Memory B cell (primary cell): ENCODE data around the gene ANK3.
A peak's percentile ranks its signal among the peaks of the same experiment; 100 is the strongest.

Experiments
- ATAC-seq: fragments of 150-1000 bp; cut with Tn5 transposase; 2 replicates; pipeline ENCODE4 v1.10.0; 2021; ENCODE audit warnings: low read depth, mild to moderate bottlenecking, moderate library complexity
- DNase-seq, 2 donors: peaks; one replicate each; pipeline ENCODE4 v3.0.0; 2022; ENCODE audit warnings: low spot score in 2 of 2
- H3K27ac Mint-ChIP-seq: one replicate; pipeline ENCODE4 v1.8.0; 2022; ENCODE audit warnings: mild to moderate bottlenecking, moderate library complexity, mixed read lengths
- H3K27me3 Mint-ChIP-seq: one replicate; pipeline ENCODE4 v1.8.0; 2022; ENCODE audit warnings: mixed read lengths
- H3K36me3 Mint-ChIP-seq: one replicate; pipeline ENCODE4 v1.8.0; 2022; ENCODE audit warnings: mild to moderate bottlenecking, mixed read lengths
- H3K4me1 Mint-ChIP-seq: one replicate; pipeline ENCODE4 v1.8.0; 2022; ENCODE audit warnings: mixed read lengths
- H3K4me3 Mint-ChIP-seq: one replicate; pipeline ENCODE4 v1.8.0; 2022; ENCODE audit warnings: mild to moderate bottlenecking, moderate library complexity, mixed read lengths
- H3K9me3 Mint-ChIP-seq: one replicate; pipeline ENCODE4 v1.8.0; 2022; ENCODE audit warnings: mixed read lengths

ANK3 gene

GRCh38 chr10:60270426-60270825 is 119.2 kb downstream of the ANK3 start:
- no peaks in the 10 kb centered on the region for H3K27me3 Mint-ChIP-seq
- peaks cover 13% of the 10 kb centered on the region for H3K36me3 Mint-ChIP-seq
- no peak for ATAC-seq
- H3K27ac Mint-ChIP-seq = no peak overlapping the region
- peaks cover 4% of the 10 kb centered on the region for H3K9me3 Mint-ChIP-seq
- no peak overlapping the region for H3K4me3 Mint-ChIP-seq
- peaks cover 6% of the 10 kb centered on the region for H3K4me1 Mint-ChIP-seq
- DNase-seq = no peak

GRCh38 chr10:60267802-60268201 is 121.9 kb downstream of the ANK3 start:
- ATAC-seq (no peak), DNase-seq (no peak)
- peaks cover 10% of the 10 kb centered on the region for H3K36me3 Mint-ChIP-seq
- H3K4me3 Mint-ChIP-seq = no peak overlapping the region
- H3K4me1 Mint-ChIP-seq = peaks cover 6% of the 10 kb centered on the region
- H3K9me3 Mint-ChIP-seq = no peaks in the 10 kb centered on the region
- no peak overlapping the region for H3K27ac Mint-ChIP-seq
- no peaks in the 10 kb centered on the region for H3K27me3 Mint-ChIP-seq

GRCh38 chr10:60266513-60266912 is 123.2 kb downstream of the ANK3 start:
- H3K4me3 Mint-ChIP-seq = no peak overlapping the region
- no peaks in the 10 kb centered on the region for H3K27me3 Mint-ChIP-seq
- H3K4me1 Mint-ChIP-seq = peaks cover under 1% of the 10 kb centered on the region
- no peak for DNase-seq
- no peaks in the 10 kb centered on the region for H3K9me3 Mint-ChIP-seq
- no peak overlapping the region for H3K27ac Mint-ChIP-seq
- H3K36me3 Mint-ChIP-seq = peaks cover 13% of the 10 kb centered on the region
- no peak for ATAC-seq

GRCh38 chr10:60262647-60263126 is 127.0 kb downstream of the ANK3 start:
- ATAC-seq (no peak), DNase-seq (no peak)
- Mint-ChIP-seq H3K36me3 (peaks cover 29% of the 10 kb centered on the region), H3K4me1 (peaks cover 2% of the 10 kb centered on the region), H3K27me3 (no peaks in the 10 kb centered on the region), H3K4me3 (no peak overlapping the region), H3K27ac (no peak overlapping the region), H3K9me3 (no peaks in the 10 kb centered on the region)

- DNase-seq (no peak), ATAC-seq (no peak)
- no peaks in the 10 kb centered on the region for H3K9me3 Mint-ChIP-seq
- H3K36me3 Mint-ChIP-seq = peaks cover 29% of the 10 kb centered on the region
- H3K4me1 Mint-ChIP-seq = peaks cover 2% of the 10 kb centered on the region
- no peaks in the 10 kb centered on the region for H3K27me3 Mint-ChIP-seq
- H3K4me3 Mint-ChIP-seq = no peak overlapping the region
- no peak overlapping the region for H3K27ac Mint-ChIP-seq
Measured at GRCh38 chr10:60260321-60260720, 129.4 kb downstream of the ANK3 start.

- Mint-ChIP-seq H3K4me1 (peaks cover 2% of the 10 kb centered on the region), H3K27ac (peak overlapping the region; percentile 2), H3K36me3 (peaks cover 27% of the 10 kb centered on the region), H3K9me3 (no peaks in the 10 kb centered on the region), H3K27me3 (no peaks in the 10 kb centered on the region), H3K4me3 (no peak overlapping the region)
- ATAC-seq (no peak), DNase-seq (no peak)
Measured at GRCh38 chr10:60258429-60258797, 131.3 kb downstream of the ANK3 start.

- Mint-ChIP-seq H3K27me3 (no peaks in the 10 kb centered on the region), H3K4me1 (peaks cover 2% of the 10 kb centered on the region), H3K36me3 (peaks cover 22% of the 10 kb centered on the region), H3K9me3 (no peaks in the 10 kb centered on the region), H3K4me3 (no peak overlapping the region), H3K27ac (no peak overlapping the region)
- no peak for ATAC-seq
- no peak for DNase-seq
Measured at GRCh38 chr10:60257767-60258428, 131.8 kb downstream of the ANK3 start.

- no peak overlapping the region for H3K27ac Mint-ChIP-seq
- no peak overlapping the region for H3K4me3 Mint-ChIP-seq
- H3K4me1 Mint-ChIP-seq = no peaks in the 10 kb centered on the region
- H3K27me3 Mint-ChIP-seq = no peaks in the 10 kb centered on the region
- ATAC-seq = no peak
- DNase-seq = no peak
- no peaks in the 10 kb centered on the region for H3K9me3 Mint-ChIP-seq
- peaks cover 6% of the 10 kb centered on the region for H3K36me3 Mint-ChIP-seq
Measured at GRCh38 chr10:60254776-60255175, 134.9 kb downstream of the ANK3 start.

- Mint-ChIP-seq H3K9me3 (no peaks in the 10 kb centered on the region), H3K4me1 (no peaks in the 10 kb centered on the region), H3K36me3 (peaks cover 2% of the 10 kb centered on the region), H3K27me3 (no peaks in the 10 kb centered on the region), H3K4me3 (no peak overlapping the region), H3K27ac (no peak overlapping the region)
- no peak for ATAC-seq
- no peak for DNase-seq
Measured at GRCh38 chr10:60253484-60253883, 136.2 kb downstream of the ANK3 start.

- Mint-ChIP-seq H3K27ac (no peak overlapping the region), H3K36me3 (peaks cover 2% of the 10 kb centered on the region), H3K27me3 (no peaks in the 10 kb centered on the region), H3K9me3 (no peaks in the 10 kb centered on the region), H3K4me1 (no peaks in the 10 kb centered on the region), H3K4me3 (no peak overlapping the region)
- ATAC-seq (no peak), DNase-seq (no peak)
Measured at GRCh38 chr10:60252688-60253087, 137.0 kb downstream of the ANK3 start.

- no peak for ATAC-seq
- no peak overlapping the region for H3K4me3 Mint-ChIP-seq
- no peaks in the 10 kb centered on the region for H3K9me3 Mint-ChIP-seq
- H3K4me1 Mint-ChIP-seq = no peaks in the 10 kb centered on the region
- DNase-seq = no peak
- no peaks in the 10 kb centered on the region for H3K36me3 Mint-ChIP-seq
- H3K27ac Mint-ChIP-seq = peak overlapping the region; percentile 47
- no peaks in the 10 kb centered on the region for H3K27me3 Mint-ChIP-seq
Measured at GRCh38 chr10:60246382-60246781, 143.3 kb downstream of the ANK3 start.

GRCh38 chr10:60239228-60239627 is 150.4 kb downstream of the ANK3 start:
- no peak for ATAC-seq
- Mint-ChIP-seq H3K36me3 (no peaks in the 10 kb centered on the region), H3K4me3 (no peak overlapping the region), H3K9me3 (no peaks in the 10 kb centered on the region), H3K4me1 (peaks cover 38% of the 10 kb centered on the region), H3K27me3 (no peaks in the 10 kb centered on the region), H3K27ac (peak overlapping the region; percentile 90)
- no peak for DNase-seq

GRCh38 chr10:60238759-60239100 is 150.9 kb downstream of the ANK3 start:
- Mint-ChIP-seq H3K27me3 (no peaks in the 10 kb centered on the region), H3K9me3 (peaks cover 1% of the 10 kb centered on the region), H3K36me3 (peaks cover 1% of the 10 kb centered on the region), H3K4me1 (peaks cover 41% of the 10 kb centered on the region), H3K4me3 (peak overlapping the region; percentile 65), H3K27ac (peak overlapping the region; percentile 90)
- ATAC-seq = no peak
- no peak for DNase-seq

GRCh38 chr10:60237977-60238758 is 151.5 kb downstream of the ANK3 start:
- Mint-ChIP-seq H3K27me3 (no peaks in the 10 kb centered on the region), H3K4me1 (peaks cover 43% of the 10 kb centered on the region), H3K4me3 (peak overlapping the region; percentile 65), H3K9me3 (peaks cover 2% of the 10 kb centered on the region), H3K27ac (peak overlapping the region; percentile 90), H3K36me3 (peaks cover 2% of the 10 kb centered on the region)
- DNase-seq = peak in 1 of 2 donors; percentile 20
- peak; percentile 40 for ATAC-seq
